ENCODE results near the gene MISP.
A peak's percentile ranks its signal among the peaks of the same experiment; 100 is the strongest.

Gene MISP

DNA sequence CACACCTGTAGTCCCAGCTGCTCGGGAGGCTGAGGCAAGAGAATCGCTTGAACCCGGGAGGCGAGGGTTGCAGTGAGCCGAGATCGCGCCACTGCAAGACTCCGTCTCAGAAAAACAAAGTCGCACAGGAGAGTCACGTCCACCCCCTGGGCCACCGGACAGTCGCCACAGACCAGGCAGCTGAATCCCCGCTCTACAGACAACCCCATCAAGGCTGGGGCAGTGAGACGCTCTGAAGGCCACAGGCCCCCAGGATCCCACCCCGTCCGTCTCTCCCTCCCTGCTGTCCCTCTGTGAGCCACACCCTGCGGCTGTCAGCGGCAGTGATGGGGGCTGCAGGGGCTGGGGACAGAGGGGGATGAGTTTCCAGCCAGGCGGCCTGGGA, 30.9 kb downstream of the MISP start:
- DNase-seq, result no peak

DNA sequence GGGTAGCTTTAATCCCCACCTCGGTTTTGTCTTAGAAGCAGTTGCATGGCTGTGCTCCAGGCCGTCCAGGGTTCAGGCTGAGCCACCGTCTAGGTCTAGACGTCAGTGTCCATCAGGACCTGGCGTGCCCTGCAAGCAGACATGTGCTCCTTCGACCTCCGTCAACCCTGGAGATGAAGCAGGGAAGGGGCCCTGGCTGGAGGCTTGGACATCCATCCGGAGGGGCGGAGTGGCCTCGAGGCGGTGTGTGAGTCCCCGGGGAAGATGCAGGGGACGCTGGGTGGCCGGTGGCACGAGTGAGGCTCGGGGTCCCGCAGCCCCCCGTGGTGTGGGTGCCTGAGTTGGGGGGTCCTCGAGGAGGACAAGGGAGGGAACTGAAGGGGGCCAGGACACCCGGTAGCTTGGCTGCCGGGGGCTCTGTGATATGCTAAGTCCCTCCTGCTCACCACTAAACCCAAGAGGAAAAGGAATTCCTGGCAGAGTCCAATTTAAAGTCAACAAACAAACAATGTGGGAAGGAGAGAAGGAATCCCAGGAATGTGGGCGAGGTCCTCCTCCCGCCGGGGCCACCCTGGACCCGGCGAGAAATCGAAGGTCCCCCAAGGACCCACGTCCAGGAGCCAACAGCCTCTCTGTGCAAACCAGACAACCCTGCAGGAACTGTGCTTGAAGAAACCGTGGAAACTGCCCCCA, 31.4 kb downstream of the MISP start:
- DNase-seq, result no peak

DNA sequence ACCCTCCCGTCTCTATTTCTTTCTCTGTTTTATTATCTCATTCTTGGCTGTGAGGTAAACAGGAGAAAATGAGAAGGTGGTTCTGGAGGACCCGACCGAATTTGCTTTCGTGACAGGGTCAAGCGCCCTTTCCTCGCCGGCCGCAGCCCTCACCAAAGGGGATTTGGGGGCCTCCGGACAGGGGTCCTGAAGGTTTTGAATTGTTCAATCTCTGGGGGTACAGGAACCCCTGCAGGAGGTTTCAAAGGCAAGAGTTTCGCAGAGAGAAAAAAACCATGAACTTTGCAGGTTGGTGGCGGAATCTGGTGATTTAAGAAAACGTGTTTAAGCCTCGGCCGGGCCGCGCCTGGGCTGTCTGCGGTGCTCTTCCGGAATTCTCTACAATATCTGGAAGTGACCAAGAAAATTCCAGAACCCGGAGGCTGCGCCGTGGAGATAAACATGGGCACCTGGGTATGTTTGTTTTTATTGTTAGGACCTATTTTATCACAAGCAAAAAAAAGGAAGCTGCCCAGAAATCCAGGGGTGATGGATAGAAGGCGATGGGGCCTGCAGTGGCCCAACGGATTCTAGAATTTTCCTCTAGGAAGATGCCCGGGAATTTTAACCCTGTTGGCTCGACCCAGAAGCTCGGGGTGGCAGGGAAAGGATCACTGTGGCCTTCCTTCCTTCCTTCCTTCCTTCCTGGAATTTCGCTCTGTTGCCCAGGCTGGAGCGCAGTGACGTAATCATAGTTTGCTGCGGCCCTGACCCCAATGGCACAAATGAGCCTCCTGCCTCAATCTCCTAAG, 32.2 kb downstream of the MISP start:
- DNase-seq, result no peak

DNA sequence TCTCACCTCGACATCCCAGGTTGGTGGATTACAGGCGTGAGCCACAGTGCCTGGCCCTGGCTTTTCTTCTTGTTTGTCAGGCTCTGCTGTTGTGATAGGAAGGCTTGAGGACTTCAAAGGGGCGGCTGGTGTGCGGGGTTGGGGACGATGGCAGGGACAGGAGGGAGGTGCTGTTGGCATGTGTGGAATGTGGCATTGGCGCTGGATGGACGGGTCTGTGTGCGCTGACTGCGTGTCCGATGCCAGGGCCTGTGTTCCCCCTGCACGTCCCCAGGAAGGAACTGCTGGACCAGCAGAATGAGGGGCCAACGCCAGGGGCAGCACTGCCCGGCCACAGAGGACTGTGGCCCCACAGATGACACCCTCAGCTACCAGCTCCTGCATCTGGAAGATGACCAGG, 33.6 kb downstream of the MISP start:
- DNase-seq, result no peak

DNA sequence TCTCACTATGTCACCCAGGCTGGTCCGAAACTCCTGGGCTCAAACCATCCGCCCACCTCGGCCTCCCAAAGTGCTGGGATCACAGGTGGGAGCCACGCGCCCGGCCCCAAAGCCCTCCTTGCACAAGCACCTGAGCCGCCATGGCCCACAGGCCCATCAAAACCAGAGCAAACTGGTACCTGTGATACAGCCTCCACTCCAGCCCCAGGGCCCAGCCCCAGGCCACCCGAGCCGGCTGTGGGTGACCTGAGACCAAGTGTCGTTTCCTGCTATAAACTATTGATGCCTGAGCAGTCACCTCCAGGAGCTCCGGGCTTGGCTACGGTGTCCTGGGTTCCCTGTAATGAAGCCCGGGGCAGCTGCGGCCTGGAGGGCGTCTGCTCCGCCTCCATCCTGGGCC, 36.6 kb downstream of the MISP start:
- no peak for DNase-seq

DNA sequence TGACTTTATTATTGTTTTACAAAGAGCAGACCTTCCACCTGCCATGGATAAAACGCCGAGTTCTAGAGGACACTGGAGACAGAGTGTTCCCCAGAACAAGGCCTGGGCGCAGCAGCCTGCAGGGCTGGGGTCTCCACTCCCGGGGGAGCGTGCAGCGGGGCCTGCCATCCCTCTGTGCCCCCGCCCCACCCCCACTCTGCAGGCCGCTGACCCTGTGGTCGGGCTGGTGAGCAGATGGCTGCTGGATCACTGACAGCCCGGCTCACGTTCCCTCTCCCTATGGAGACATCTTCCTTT, 37.7 kb downstream of the MISP start:
- DNase-seq, result no peak

DNA sequence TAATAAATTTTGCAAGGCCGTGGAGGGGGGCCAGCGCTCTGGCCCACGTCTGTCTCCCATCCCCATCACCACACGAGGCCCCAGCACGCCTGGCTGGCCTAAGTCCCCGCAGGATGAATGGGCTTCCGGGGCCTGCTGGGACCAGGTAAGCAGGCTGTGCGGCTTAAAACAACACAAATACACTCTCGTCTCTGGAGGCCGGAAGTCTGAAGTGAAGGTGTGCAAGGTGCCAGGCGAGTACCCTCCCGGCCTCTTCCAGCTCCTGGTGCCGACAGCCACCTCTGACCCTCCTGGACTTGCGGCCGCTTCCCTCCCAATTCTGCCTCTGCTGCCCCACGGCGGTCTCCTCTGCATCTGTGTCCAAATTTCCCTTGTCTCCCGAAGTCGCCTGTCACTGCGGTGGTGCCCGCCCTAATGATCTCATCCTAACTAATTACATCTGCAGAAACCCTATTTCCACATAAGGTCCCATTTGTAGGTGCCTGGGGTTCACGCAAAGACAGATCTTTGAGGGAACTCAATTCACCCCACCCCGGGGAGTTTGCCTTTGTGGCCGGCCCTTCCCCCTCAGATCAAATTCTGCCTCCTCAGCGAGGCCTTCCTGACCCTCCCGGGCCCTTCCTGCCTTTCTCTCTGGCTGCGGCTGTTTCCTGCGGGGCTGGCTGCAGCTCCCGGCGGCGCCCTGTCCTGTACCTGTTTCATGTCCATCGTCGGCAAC, 38.2 kb downstream of the MISP start:
- DNase-seq, result no peak

DNA sequence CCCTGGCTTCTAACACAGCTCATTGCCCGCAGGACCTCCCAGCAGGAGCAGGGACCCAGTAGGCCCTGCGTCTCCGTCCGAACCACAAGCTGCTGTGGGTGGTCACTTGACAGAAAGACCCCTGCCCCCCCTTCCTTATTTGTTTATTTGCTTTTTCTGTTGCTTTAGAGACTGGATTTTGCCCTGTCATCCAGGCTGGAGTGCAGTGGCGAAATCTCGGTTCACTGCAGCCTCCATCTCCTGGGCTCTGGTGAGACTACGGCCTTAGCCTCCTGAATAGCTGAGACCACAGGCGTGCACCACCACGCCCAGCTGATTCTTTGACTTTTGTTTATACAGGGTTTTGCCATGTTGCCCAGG, 38.8 kb downstream of the MISP start:
- no peak for DNase-seq

DNA sequence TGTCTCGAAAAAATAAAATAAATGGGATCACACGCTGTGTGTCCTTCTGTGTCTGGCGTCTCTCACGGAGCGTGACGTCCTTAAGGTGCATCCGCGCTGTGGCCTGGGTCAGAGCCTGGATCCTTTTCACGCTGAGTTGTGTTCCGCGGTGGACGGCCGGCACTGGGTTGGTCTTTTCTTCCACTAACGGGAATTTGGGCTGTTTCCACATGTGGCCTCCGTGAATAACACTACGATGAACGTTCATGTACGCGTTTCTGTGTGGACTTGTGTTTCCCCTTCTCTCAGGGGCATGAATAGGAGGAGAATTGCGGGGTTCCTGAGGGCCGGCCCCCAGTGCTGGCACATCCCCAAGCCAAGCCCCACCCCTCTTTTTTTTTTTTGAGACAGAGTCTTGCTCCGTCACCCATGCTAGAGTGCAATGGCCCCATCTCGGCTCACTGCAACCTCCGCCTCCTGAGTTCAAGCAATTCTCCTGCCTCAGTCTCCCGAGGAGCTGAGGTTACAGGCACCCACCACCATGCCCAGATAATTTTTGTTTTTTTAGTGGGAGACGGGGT, 40.2 kb downstream of the MISP start:
- DNase-seq, result no peak

DNA sequence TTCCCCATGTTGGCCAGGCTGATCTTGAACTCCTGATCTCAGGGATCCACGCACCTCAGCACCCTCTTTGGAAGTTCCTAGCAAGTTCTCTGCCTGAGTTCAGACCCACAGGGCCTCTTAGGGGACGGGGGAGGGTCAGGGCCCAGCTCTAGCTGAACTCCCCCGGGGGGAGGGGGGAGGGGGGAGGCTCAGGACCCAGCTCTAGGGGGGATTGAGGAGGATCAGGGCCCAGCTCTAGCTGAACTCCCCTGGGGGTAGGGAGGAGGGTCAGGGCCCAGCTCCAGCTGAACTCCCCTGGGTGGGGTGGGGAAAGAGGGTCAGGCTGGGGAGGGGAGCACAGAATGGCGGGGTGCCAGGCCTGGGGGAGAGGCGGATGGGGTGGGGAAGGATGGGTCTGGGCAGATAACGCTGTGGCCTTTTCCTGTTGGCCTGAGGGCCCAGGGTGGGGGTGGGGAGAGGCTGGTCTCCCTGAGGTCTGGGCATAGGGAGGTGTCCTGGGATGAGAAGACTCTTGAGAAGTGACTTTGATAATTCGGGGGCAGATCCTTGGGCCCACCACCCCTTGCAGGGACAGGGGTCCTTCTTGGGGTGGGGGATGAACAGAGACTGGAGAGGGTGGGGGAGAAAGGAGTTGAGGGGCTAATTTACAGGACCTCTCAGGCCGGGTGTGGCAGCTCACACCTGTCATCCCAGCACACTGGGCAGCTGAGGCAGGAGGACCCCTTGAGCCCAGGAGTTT, 40.8 kb downstream of the MISP start:
- no peak for DNase-seq

DNA sequence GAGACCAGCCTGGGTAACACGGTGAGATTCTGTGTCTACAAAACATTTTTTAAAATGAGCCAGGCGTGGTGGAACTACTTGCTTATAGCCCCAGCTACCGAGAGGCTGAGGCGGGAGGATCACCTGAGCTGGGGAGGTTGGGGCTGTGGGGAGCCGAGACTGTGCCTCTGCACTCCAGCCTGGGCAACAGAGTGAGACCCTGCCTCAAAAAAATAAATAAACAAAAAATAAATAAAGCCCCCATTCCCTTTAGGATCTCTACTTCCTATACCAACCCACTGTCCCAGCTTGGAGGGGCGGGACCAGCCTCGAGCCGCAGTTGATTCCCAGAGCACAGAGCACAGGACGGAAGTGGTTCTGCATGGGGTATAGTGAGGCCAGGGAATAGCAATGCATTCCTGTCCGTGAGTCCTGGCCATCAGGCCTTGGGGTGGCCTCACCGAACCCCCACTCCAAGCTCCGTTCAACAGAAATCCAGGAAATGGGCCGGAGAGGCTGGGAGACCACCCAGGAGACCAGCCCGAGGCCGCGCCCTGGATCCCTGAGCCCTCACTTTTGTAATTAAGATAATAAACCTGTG, 41.5 kb downstream of the MISP start:
- no peak for DNase-seq

DNA sequence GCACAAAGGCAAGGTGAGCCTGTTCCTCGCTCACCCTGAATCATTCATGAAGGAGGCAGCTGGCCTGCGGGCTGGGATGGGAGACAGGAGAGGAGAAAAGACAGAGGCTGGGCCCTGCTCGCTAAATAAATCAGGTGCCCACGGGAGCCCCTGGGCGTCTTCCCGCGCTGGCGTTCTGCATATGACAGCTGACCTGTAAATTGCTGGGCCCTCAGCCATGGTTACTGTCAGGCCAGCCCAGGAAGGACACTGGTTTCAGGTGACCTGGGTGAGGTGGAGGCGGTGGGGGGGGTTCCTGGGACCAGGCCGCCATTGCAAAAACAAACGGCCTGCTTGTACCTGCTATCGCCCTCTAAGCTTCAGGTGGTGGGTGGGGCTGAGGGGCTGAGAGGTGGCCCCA, 42.9 kb downstream of the MISP start:
- no peak for DNase-seq

DNA sequence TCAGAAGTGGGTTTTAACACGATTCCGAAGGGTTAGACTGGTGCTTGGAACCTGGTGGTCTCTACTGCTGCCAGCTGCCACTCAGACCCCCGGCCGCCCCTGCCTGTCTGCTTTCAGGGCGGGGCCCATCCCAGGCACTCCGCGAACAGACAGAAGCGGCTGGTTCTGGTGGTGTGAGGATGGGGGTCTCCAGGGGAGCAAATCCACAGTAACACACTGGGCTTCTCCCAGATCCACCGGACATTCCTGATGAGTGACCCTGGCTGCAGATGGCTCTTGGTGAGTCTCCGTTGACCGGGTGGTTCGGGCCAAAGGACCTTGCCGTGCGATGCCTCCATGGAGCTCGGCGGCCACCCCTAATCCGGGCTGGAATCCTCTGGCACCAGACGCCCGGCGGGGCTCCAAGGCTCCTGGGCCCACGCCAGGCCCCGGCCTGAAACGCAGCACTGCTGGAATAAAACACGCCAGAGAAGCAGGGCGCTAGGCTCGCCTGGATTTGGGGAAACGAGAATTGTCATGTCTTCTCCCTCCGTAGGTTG, 44.2 kb downstream of the MISP start:
- no peak for DNase-seq

DNA sequence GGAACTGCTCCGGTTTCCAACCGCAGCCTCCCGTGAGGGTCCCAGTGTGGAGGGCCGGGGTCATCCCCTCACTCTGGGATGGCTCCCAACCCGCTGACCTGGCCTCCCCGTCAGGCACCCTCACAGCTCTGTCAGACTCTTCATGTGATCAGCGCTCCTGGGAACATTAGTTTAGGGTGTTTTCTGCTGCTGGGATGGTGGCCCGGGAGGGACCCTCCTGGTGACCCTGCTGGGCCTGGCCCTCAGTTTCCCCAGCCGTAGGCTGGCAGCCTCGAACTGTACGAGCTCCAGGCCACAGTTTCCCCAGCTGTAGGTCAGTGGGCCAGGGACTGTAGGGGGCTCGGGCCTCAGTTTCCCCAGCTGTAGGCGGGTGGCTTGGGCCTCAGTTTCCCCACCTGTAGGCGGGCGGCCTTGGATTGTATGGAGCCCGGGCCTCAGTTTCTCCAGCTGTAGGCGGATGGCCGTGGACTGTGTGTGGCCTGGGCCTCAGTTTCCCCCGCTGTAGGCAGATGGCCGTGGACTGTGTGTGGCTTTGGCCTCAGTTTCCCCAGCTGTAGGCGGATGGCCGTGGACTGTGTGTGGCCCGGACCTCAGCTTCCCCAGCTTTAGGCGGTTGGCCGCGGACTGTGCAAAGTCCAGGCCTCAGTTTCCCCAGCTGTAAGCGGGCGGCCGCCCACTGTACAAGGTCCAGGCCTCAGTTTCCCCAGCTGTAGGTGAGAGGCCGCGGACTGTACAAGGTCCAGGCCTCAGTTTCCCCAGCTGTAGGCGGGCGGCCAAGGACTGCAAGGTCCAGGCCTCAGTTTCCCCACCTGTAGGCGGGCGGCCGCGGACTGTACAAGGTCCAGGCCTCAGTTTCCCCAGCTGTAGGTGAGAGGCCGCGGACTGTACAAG, 45.0 kb downstream of the MISP start:
- no peak for DNase-seq

DNA sequence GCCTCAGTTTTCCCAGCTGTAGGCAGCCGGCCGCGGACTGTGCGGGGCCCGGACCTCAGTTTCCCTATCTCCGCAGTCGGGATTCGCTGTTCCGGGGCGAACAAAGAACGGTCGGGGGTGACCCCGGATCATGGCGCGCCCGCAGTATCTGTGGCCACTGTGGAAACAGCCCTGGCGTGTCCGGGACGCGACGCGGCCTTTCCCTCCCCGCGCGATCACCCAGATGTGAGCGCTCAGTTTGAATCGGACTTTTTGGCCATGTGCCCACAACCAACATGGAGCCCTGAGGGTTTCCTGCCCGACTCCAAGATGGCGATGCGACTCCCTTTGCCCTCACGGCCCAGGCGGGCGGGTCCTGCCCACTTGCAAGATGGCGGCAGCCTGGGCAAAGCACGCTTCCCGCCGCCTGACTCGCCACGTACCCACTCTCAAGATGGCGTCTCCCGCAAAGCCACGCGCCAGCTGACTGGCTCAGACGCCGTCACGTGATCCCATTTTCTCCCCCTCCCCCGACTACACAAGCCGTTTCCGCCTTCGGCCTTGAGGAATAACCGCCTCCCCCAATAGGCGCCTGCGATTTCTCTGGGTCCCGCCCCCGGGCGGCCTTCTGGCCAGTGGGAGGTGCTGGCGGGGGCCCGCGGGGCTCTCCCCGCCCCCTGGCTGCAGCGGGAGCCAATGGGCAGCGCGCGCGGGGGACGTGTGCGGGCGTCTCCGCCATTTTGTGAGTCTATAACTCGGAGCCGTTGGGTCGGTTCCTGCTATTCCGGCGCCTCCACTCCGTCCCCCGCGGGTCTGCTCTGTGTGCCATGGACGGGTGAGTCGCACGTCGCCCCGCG, 46.0 kb downstream of the MISP start, which contains the start of gene PTBP1:
PTBP1 (plus strand) TSS at position 761 of the 836 bp plus-strand sequence; CDS start at position 807, 46 bp downstream.
- peak; percentile 98 for DNase-seq

DNA sequence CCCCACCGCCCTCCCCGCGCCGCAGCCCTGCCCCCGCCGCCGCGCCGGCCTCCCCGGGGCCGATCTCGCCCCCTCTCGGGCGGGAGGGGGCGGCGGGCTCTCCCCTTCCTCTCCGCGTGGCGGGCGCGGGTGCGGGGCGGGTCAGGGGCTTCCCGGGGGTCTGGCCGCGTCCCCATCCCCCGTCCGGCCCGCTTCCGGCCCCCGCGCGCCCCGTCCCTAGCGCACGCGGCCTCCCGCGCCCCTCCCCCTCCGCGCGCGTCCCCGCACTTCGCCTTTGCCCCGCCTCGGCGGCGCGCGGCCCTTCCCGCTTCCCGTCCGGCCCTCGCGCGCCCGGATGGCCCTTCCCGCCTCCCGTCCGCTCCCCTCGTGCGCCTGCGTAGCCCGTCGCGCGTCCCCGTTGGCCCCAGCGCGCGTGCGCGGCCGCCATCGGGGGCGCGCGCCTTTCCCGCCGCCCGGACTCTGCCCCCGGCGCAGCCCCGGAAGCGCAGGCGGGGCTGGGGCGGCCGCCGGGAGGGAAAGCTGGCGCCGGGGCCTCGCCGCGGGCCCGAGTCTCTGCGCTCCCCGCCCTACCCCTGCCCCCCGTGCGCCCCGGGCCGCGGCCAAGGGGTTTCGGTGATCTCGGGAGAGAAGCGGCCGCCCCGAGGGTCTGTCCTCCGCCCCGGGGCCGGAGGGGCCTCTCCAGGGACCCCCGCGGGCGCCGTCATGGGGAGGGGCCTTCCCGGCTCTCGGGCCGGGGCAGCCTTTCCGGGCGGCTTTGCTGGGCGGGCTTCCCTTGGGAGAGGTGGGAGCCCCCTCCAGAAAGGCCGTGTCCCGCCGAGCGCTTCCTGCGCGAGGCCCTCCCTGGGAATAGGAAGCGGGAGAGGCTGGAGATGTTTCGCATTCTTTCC, 46.9 kb downstream of the MISP start:
- peak; percentile 85 for DNase-seq

DNA sequence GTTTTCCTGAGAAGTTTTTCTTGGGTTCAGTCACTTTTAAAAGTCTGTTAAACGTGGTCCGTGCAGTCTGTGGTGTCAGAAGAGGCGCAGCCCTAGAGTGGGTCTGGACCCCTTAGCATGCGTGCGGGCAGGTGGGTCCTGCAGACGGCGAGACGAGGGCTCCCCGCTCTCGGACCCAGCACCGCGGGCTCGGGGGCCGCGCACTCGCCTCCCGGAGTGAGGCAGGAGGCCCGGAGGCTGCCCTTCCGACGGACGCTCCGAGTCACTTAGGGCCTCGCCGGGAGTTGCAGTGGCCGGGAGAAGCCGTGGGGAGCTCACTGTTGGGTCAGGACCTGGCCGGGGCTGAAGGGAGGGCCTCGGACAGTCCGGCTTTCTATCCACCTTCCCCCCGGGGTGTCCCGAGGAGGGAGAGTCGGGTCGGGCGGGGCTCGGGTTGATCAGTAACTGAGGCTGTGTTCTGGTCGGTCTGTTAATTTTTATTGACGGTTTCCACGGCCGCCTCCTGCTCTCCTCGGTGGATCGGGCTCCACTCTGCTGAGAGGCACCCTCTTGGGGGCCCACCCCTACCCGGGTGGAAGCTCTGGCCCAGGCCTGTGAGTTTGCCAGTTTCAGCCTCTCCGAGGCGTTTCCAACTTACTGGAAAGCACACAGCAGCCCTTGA, 47.6 kb downstream of the MISP start:
- peak; percentile 48 for DNase-seq

DNA sequence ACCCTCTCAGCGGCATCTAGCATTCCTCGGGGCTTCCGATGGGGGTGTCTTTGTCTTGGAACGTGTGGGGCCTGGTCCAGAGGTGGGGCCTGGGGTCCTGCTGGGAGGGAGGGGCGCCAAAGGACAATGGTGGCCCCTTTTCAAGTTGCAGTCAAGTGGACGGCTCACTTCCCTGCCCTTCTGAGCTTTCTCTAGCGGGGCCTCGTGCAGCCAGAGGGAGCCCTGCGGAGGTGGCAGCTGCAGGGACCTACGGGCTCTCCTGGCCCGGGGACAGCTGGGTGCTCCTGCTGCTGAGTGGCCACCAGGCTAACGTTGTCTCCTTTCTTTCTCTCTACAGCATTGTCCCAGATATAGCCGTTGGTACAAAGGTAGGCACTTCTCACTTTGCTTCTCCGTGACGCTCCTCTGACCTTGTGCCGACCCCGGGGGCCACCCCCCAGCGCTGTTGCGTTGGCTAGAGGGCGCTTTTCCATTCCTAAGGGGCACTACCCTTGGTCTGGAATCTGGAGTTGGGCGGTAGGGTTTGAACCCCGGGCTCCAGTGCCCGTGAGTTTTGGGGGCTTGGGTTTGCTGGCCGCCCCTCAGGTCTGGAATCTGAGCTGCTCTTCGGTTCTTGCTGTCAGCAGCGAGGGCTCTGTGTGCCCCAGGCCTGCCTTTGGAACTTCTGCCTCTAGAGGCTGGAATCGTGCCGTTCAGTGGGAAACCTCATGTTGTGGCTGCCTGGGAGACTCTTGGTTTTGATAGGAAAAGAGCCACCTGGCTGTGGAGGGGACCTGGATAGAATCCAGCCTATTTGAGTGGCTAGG, 48.4 kb downstream of the MISP start:
- peak; percentile 51 for DNase-seq

Measured in activated T-cell treated with anti-CD3 and anti-CD28 coated beads, Interleukin-2, amount 50 U/mL, for 1 hour (primary cell).